ENCODE measurements around the gene TMEM119.
"Not testable (repeated sequence)": the region's sequence is repeated elsewhere in the genome, so short reads cannot be mapped to it uniquely, and the experiment has no call there.

Gene TMEM119

DNA sequence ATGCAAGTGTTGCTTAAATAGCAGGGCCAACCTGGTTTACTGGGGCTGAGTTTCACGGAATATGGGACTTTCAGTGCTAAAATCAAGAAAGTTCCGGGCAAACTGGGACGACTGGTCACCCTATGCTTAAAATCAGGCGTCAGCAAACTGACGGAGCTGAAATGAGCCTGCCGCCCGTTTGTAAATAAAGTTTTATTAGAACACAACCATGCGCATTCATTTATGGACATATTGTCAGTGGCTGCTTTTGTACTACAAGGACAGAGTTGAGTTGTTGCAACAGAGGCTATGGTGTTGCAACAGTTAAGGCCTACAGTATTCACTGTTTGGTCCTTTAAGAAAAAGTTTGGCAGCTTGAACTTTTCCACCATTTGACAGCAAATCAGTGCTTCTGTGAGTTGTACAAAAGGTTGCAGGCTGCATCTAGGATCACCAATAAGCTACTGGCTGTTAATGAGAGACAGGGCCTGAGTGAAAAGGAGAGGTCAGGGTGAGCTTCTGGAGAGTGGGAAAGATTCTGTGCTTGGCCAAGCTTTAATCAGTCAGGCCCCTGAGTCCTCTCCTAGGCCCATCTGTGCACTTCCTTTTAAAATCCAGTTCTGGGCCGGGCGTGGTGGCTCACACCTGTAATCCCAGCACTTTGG, 22.5 kb upstream of the TMEM119 start:
- POLR2A ChIA-PET, result no interaction called here
- CTCF ChIA-PET, result interaction anchor here (0.7 to 18.2 kb wide), 4 partner anchors 14 to 183 kb away, joined by 3 to 543 read pairs (median 146); partner anchors contain the start of genes ISCU, SART3 and SELPLG
- no peak for DNase-seq (ENCODE audit: extremely low spot score)
- TF ChIP-seq, protein P1, sequence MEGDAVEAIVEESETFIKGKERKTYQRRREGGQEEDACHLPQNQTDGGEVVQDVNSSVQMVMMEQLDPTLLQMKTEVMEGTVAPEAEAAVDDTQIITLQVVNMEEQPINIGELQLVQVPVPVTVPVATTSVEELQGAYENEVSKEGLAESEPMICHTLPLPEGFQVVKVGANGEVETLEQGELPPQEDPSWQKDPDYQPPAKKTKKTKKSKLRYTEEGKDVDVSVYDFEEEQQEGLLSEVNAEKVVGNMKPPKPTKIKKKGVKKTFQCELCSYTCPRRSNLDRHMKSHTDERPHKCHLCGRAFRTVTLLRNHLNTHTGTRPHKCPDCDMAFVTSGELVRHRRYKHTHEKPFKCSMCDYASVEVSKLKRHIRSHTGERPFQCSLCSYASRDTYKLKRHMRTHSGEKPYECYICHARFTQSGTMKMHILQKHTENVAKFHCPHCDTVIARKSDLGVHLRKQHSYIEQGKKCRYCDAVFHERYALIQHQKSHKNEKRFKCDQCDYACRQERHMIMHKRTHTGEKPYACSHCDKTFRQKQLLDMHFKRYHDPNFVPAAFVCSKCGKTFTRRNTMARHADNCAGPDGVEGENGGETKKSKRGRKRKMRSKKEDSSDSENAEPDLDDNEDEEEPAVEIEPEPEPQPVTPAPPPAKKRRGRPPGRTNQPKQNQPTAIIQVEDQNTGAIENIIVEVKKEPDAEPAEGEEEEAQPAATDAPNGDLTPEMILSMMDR (IDR thresholded peaks at IDR 0.05; ENCODE audit: control extremely low read depth, extremely low read depth, low read depth, missing control alignments), result no peak

DNA sequence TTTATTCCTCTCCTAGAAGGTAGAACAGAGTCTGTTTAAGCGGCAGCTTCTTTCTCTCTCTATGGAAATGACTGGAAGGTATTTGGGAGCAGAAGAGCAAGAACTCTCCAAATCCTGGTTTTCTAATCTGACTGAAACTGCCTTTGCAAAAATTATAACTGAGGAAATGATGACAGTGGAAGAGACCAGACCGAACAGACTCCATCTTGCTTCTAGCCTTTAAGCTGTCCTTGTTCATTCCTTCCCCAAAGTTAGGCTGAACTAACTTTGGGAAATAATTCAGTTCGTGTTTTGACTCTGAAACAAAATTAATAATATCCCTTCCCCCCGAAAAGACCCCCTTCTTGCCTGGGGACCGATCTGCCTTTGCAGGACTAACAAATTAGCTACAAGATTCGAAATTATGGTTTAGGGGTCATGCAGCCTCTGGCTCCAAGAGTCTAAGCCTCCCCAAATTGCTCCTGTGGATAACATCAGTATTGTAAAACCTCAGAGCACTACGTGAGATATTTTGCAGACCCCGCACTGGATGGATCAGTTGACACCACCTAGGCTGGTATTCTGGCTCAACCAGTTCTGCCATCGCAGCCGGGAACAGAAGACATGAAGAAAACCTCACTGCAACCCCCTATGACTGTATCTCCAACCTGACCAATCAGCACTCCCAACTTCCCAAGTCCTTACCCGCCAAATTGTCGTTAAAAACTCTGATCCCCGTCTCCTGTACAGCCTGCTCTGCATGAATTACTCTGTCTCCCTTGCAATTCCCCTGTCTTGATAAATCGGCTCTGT, 21.7 kb upstream of the TMEM119 start:
- CTCF ChIA-PET, result interaction anchor here (0.9 to 18.2 kb wide), 8 partner anchors 13 to 184 kb away, joined by 3 to 543 read pairs (median 13); partner anchors contain the start of genes ISCU, SART3 and SELPLG
- POLR2A ChIA-PET, result interaction anchor here (0.7 to 3.8 kb wide), 4 partner anchors 47 to 176 kb away, joined by 3 to 16 read pairs (median 4); no protein-coding TSS in a partner anchor
- DNase-seq (ENCODE audit: extremely low spot score), result no peak
- TF ChIP-seq, protein P1 (IDR thresholded peaks at IDR 0.05; ENCODE audit: control extremely low read depth, extremely low read depth, low read depth, missing control alignments), result no peak

- not testable (repeated sequence) for DNase-seq (ENCODE audit: extremely low spot score)
- ChIA-PET CTCF (interaction anchor here (0.7 to 18.2 kb wide), 20 partner anchors 12 to 707 kb away, joined by 3 to 543 read pairs (median 6); partner anchors contain the start of genes ISCU, SART3 and SELPLG), POLR2A (interaction anchor here (0.7 to 3.8 kb wide), 2 partner anchors 47 to 51 kb away, joined by 3 to 16 read pairs; no protein-coding TSS in a partner anchor)
Measured at GRCh38 chr12:108618953-108619274, 21.0 kb upstream of the TMEM119 start.

- CTCF ChIA-PET, result interaction anchor here (0.6 to 18.2 kb wide), 51 partner anchors 9 to 706 kb away, joined by 3 to 543 read pairs (median 4); partner anchors contain the start of genes ISCU, SART3, SELPLG and SSH1
- POLR2A ChIA-PET, result interaction anchor here (0.6 to 3.8 kb wide), 6 partner anchors 19 to 259 kb away, joined by 3 to 16 read pairs (median 4); partner anchors contain the start of gene ISCU
Measured at GRCh38 chr12:108618079-108618952, 20.4 kb upstream of the TMEM119 start.

DNA sequence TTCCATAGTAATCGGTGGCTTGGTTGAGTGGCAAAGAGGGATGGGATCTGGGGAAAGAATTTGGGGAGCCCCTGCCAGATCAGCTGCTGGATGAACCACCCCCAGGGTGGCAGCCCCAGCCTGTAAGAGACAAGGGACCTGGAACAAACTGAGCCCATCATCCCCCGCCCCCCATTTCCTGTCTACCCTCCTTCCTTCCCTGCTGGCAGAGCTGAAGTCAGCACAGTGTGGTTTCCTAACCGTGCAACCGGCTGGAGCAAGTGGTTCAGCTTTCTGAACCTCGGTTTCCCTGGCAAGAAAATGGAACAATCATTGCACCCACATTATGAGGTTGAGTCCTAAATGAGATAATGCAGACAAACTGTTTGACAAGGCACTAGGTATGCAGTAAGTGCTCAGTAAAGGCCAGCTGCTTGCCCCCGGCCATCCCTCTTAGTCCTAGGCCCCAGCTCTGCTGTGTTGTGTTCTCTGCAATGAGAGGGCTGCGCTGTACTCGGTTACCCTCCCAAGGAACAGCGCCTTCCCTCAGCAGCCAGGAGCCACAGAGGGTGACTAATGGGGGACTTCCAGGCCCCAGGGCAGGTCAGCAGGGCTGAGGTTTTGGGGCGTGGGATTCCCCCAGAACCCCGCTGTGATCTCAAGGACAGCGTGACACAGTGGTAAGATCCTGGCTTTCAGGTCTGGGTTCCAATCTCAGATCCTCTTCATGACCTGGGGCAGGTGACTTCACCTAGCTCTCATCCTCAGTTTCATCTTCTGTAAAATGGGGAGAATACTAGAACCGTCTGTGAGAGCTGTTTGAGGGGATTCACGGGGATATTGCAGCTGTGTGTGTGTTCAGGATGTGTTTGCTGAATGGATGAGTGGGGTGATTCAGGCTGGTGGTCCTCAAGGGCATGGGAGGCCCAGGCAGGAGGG, 19.3 kb upstream of the TMEM119 start:
- DNase-seq (ENCODE audit: extremely low spot score), result peak; percentile 91
- TF ChIP-seq, protein P1 (IDR thresholded peaks at IDR 0.05; ENCODE audit: control extremely low read depth, extremely low read depth, low read depth, missing control alignments), result peak; percentile 15
- ChIA-PET POLR2A (interaction anchor here (0.6 to 3.8 kb wide), 6 partner anchors 20 to 55 kb away, joined by 3 to 16 read pairs (median 4); partner anchors contain the start of gene ISCU), CTCF (interaction anchor here (0.6 to 18.2 kb wide), 49 partner anchors 8 to 705 kb away, joined by 3 to 543 read pairs (median 4); partner anchors contain the start of genes ISCU, SART3, SELPLG and SSH1)

More at GRCh38 chr12:108618079-108618952, 20.4 kb upstream of the TMEM119 start:
- DNase-seq (ENCODE audit: extremely low spot score), result peak; percentile 82
- TF ChIP-seq, protein P1 (IDR thresholded peaks at IDR 0.05; ENCODE audit: control extremely low read depth, extremely low read depth, low read depth, missing control alignments), result peak; percentile 93
